GM12892 (cell line): ENCODE data around the gene AFDN.

ENCODE experiments used
- POLR2A ChIP-seq: IDR thresholded peaks from 2 replicates; pipeline ENCODE4 v1.6.1; 2011; ENCODE audit warnings: low read depth, low read length, control low read depth
- POLR2AphosphoS5 ChIP-seq: IDR thresholded peaks from 2 replicates; pipeline ENCODE4 v1.6.1; 2011; ENCODE audit warnings: low read depth, low read length, control low read depth

DNA sequence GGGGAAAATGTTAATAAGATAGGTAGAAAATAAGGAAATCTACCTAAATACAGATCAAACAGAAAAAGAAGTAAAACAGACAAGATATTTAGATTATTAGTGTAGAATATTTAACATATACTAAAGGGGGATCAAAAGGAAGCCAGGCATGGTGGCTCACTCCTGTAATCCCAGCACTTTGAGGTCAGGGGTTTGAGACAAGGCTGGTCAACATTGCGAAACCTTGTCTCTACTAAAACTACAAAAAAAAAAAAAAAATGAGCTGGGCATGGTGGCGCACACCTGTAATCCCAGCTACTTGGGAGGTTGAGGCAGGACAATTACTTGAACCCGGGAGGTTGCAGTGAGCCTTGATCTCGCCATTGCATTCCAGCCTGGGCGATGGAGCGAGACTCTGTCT, 55.5 kb downstream of the AFDN start:
- TF ChIP-seq POLR2AphosphoS5 (no peak), POLR2A (no peak)
